A549 (cell line): ENCODE measurements around the gene PDGFD.

Source experiments
- EHF ChIP-seq: fragments of 250-450 bp; sonication (Bioruptor Pico); IDR thresholded peaks from 2 replicates; pipeline ENCODE4 v1.5.0; 2020; ENCODE audit warnings: mild to moderate bottlenecking
- POLR2AphosphoS2 ChIP-seq: conservative IDR thresholded peaks from 2 replicates; pipeline ENCODE4 v1.6.1; 2012; ENCODE audit warnings: low read length, improper control_type of control experiment, inconsistent platforms
- SMC3 ChIP-seq: fragments of >200 bp; sonication (Bioruptor Twin); formaldehyde crosslinking; IDR thresholded peaks from 3 replicates; pipeline ENCODE4 v1.6.1; 2018; ENCODE audit warnings: inconsistent platforms
- TF ChIP-seq, protein P1 (sequence below): fragments of >200 bp; sonication (Bioruptor Twin); formaldehyde crosslinking; IDR thresholded peaks from 3 replicates; pipeline ENCODE4 v1.5.1; 2016

- TF ChIP-seq, protein P1, sequence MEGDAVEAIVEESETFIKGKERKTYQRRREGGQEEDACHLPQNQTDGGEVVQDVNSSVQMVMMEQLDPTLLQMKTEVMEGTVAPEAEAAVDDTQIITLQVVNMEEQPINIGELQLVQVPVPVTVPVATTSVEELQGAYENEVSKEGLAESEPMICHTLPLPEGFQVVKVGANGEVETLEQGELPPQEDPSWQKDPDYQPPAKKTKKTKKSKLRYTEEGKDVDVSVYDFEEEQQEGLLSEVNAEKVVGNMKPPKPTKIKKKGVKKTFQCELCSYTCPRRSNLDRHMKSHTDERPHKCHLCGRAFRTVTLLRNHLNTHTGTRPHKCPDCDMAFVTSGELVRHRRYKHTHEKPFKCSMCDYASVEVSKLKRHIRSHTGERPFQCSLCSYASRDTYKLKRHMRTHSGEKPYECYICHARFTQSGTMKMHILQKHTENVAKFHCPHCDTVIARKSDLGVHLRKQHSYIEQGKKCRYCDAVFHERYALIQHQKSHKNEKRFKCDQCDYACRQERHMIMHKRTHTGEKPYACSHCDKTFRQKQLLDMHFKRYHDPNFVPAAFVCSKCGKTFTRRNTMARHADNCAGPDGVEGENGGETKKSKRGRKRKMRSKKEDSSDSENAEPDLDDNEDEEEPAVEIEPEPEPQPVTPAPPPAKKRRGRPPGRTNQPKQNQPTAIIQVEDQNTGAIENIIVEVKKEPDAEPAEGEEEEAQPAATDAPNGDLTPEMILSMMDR: no peak
- TF ChIP-seq SMC3 (no peak), POLR2AphosphoS2 (no peak), EHF (CRISPR knock-in tag) (no peak)
These were observed 59.7 kb downstream of the PDGFD start for GRCh38 chr11:104104201-104104600.
